Liver (tissue), 9 donors: ENCODE measurements around the gene EGFR. TPM values are rescaled to one million over a fixed set of nuclear protein-coding genes. Genes with fewer than 3 reads are reported as not detected.

Experiments used
- DNase-seq: peaks from one replicate; pipeline ENCODE4 v3.0.0-alpha.2; 2017; ENCODE audit warnings: low spot score
- H3K27ac ChIP-seq, 2 donors: one replicate each; pipeline ENCODE4 v1.7.0; 2013; ENCODE audit warnings: inconsistent platforms in 2 of 2, low read length in 2 of 2, control low read depth in 1 of 2, low read depth in 1 of 2, mild to moderate bottlenecking in 1 of 2
- H3K27me3 ChIP-seq, 4 donors: one replicate each; pipeline versions ENCODE4 v1.6.1 to v1.7.0; 2013; ENCODE audit warnings: low read length in 3 of 4, inconsistent platforms in 1 of 4, mild to moderate bottlenecking in 1 of 4, moderate library complexity in 1 of 4; ENCODE audit not compliant: control insufficient read depth in 4 of 4, insufficient read depth in 4 of 4
- H3K36me3 ChIP-seq, 4 donors: one replicate each; pipeline versions ENCODE4 v1.6.1 to v1.7.0; 2013; ENCODE audit warnings: low read length in 3 of 4, mild to moderate bottlenecking in 3 of 4, low read depth in 1 of 4, moderate library complexity in 1 of 4; ENCODE audit not compliant: control insufficient read depth in 4 of 4, insufficient read depth in 3 of 4
- H3K4me1 ChIP-seq, 4 donors: one replicate each; pipeline versions ENCODE4 v1.6.1 to v1.7.0; 2013; ENCODE audit warnings: low read length in 3 of 4, mild to moderate bottlenecking in 3 of 4, moderate library complexity in 1 of 4; ENCODE audit not compliant: control insufficient read depth in 4 of 4, insufficient read depth in 4 of 4
- H3K4me3 ChIP-seq, 3 donors: one replicate each; pipeline versions ENCODE4 v1.6.1 to v1.7.0; 2013; ENCODE audit warnings: low read length in 3 of 3, control low read depth in 1 of 3, low read depth in 1 of 3, mild to moderate bottlenecking in 1 of 3
- H3K9ac ChIP-seq, 2 donors: one replicate each; pipeline ENCODE4 v1.7.0; 2013; ENCODE audit warnings: low read length in 2 of 2, mild to moderate bottlenecking in 2 of 2, moderate library complexity in 2 of 2, control low read depth in 1 of 2, low read depth in 1 of 2
- H3K9me3 ChIP-seq, 4 donors: one replicate each; pipeline versions ENCODE4 v1.6.1 to v1.7.0; 2013; ENCODE audit warnings: low read length in 3 of 4; ENCODE audit not compliant: control insufficient read depth in 4 of 4
- ATF3 ChIP-seq: IDR thresholded peaks from 2 replicates; pipeline ENCODE4 v1.6.1; 2016; ENCODE audit warnings: antibody characterized with exemption
- CTCF ChIP-seq: fragments of 150-350 bp; IDR thresholded peaks from 2 replicates; pipeline ENCODE4 v1.5.1; 2017; ENCODE audit warnings: improper control_type of control experiment, low read depth, low read length; ENCODE audit not compliant: missing input control
- EGR1 ChIP-seq, 2 donors: IDR thresholded peaks; 2 replicates each; pipeline ENCODE4 v1.6.1; 2016 to 2018; ENCODE audit warnings: antibody characterized with exemption in 2 of 2, low read depth in 2 of 2
- FOXA1 ChIP-seq: IDR thresholded peaks from 2 replicates; pipeline ENCODE4 v1.6.1; 2016; ENCODE audit warnings: antibody characterized with exemption
- FOXA2 ChIP-seq: IDR thresholded peaks from 2 replicates; pipeline ENCODE4 v1.6.1; 2016; ENCODE audit warnings: antibody characterized with exemption
- GABPA ChIP-seq, 2 donors: IDR thresholded peaks in 1 of 2; conservative IDR thresholded peaks in 1 of 2; 2 replicates each; pipeline ENCODE4 v1.6.1; 2016; ENCODE audit warnings: antibody characterized with exemption in 2 of 2, mild to moderate bottlenecking in 1 of 2, moderate library complexity in 1 of 2
- HNF4A ChIP-seq, 2 donors: conservative IDR thresholded peaks; 2 replicates each; pipeline ENCODE4 v1.6.1; 2016; ENCODE audit warnings: antibody characterized with exemption in 2 of 2, mild to moderate bottlenecking in 2 of 2
- HNF4G ChIP-seq: IDR thresholded peaks from 2 replicates; pipeline ENCODE4 v1.6.1; 2016; ENCODE audit warnings: antibody characterized with exemption
- JUND ChIP-seq, 2 donors: IDR thresholded peaks; 2 replicates each; pipeline ENCODE4 v1.6.1; 2016; ENCODE audit warnings: antibody characterized with exemption in 2 of 2
- MAX ChIP-seq: IDR thresholded peaks from 2 replicates; pipeline ENCODE4 v1.6.1; 2016; ENCODE audit warnings: antibody characterized with exemption
- NR2F2 ChIP-seq: IDR thresholded peaks from 2 replicates; pipeline ENCODE4 v1.6.1; 2016; ENCODE audit warnings: antibody characterized with exemption
- RAD21 ChIP-seq, 2 donors: IDR thresholded peaks; 2 replicates each; pipeline ENCODE4 v1.6.1; 2016; ENCODE audit warnings: antibody characterized with exemption in 2 of 2, mild to moderate bottlenecking in 2 of 2
- REST ChIP-seq: IDR thresholded peaks from 2 replicates; pipeline ENCODE4 v1.6.1; 2016; ENCODE audit warnings: antibody characterized with exemption, mild to moderate bottlenecking
- RXRA ChIP-seq, 2 donors: IDR thresholded peaks; 2 replicates each; pipeline ENCODE4 v1.6.1; 2017 to 2018; ENCODE audit warnings: antibody characterized with exemption in 2 of 2, mild to moderate bottlenecking in 1 of 2
- SP1 ChIP-seq: IDR thresholded peaks from 2 replicates; pipeline ENCODE4 v1.6.1; 2018; ENCODE audit warnings: antibody characterized with exemption, mild to moderate bottlenecking
- TAF1 ChIP-seq: conservative IDR thresholded peaks from 2 replicates; pipeline ENCODE4 v1.6.1; 2016; ENCODE audit warnings: antibody characterized with exemption, mild to moderate bottlenecking
- YY1 ChIP-seq: IDR thresholded peaks from 2 replicates; pipeline ENCODE4 v1.6.1; 2016; ENCODE audit warnings: antibody characterized with exemption, mild to moderate bottlenecking
- WGBS: extraction: QIAGEN DNeasy Blood & Tissue Kit; methylation state at CpG from one replicate; pipeline ENCODE4 v1.1.7; 2013; 5-methylcytosine and 5-hydroxymethylcytosine counted together
- polyA plus RNA-seq, 2 donors: library from polyadenylated mRNA; stranded (reverse) in 1 of 2; unstranded in 1 of 2; fragments of 200-250 nt in 1 of 2; fragments of >200 nt in 1 of 2; fragmentation: Nextera tagmentation in 1 of 2; extraction: Ambion mirVana in 1 of 2; gene quantifications; one replicate each; pipeline versions ENCODE4 v1.2.1 to v1.2.3, GENCODE V29; 2013 to 2015
- total RNA-seq, 2 donors: library from RNA; depleted of rRNA; stranded (reverse); fragments of >200 nt; gene quantifications; one replicate each; pipeline ENCODE4 v1.2.3, GENCODE V29; 2014
- donor health status: healthy.
- donor health status: healthy.
- donor health status: healthy.
- donor health status: healthy.
- donor health status: healthy.

EGFR gene
- total and polyA plus RNA-seq, 4 donors = 22.6 to 37.0 (median 27.7) TPM

GRCh38 chr7:55191926-55192692, 173.3 kb downstream of the EGFR start:
- DNase-seq = peak; percentile 25
- peaks cover 12 to 33% (median 20%) of the 10 kb centered on the region in 4 donors for H3K36me3 ChIP-seq
- H3K4me1 ChIP-seq = peaks cover 0 to 7% (median 4%) of the 10 kb centered on the region in 4 donors
- no peak for TF ChIP-seq YY1
- no peak for TF ChIP-seq SP1
- no peak for TF ChIP-seq FOXA1
- TF ChIP-seq FOXA2 = no peak
- no peak for TF ChIP-seq HNF4G
- no peak for TF ChIP-seq EGR1 (IDR thresholded peaks at IDR 0.05; ENCODE audit: low read depth in 2 of 2)
- no peak for TF ChIP-seq MAX
- TF ChIP-seq HNF4A (conservative IDR thresholded peaks at IDR 0.05) = no peak
- TF ChIP-seq RAD21 (IDR thresholded peaks at IDR 0.05) = no peak
- no peak for TF ChIP-seq ATF3
- TF ChIP-seq REST = no peak
- TF ChIP-seq NR2F2 = no peak
- no peak for TF ChIP-seq CTCF
- no peak for TF ChIP-seq GABPA (IDR thresholded peaks at IDR 0.05 in 1 of 2, conservative IDR thresholded peaks at IDR 0.05 in 1 of 2)
- TF ChIP-seq JUND (IDR thresholded peaks at IDR 0.05) = no peak
- no peak for TF ChIP-seq TAF1
- no peak for TF ChIP-seq RXRA (IDR thresholded peaks at IDR 0.05)
- WGBS = 94% methylated on average over 17 of the region's 17 CpGs
- no peaks in the 10 kb centered on the region for H3K9me3 ChIP-seq
- H3K9ac ChIP-seq = no peak overlapping the region
- no peak overlapping the region for H3K27ac ChIP-seq
- H3K4me3 ChIP-seq = no peak overlapping the region
- no peaks in the 10 kb centered on the region for H3K27me3 ChIP-seq

GRCh38 chr7:55192723-55193122, 173.9 kb downstream of the EGFR start:
- Histone ChIP-seq H3K4me1 (peaks cover 0 to 5% (median 3%) of the 10 kb centered on the region in 4 donors), H3K27ac (no peak overlapping the region), H3K36me3 (peaks cover 12 to 33% (median 21%) of the 10 kb centered on the region in 4 donors), H3K27me3 (no peaks in the 10 kb centered on the region), H3K4me3 (no peak overlapping the region), H3K9ac (no peak overlapping the region), H3K9me3 (no peaks in the 10 kb centered on the region)
- TF ChIP-seq HNF4G (no peak), FOXA2 (no peak), HNF4A (conservative IDR thresholded peaks at IDR 0.05) (no peak), ATF3 (no peak), RAD21 (IDR thresholded peaks at IDR 0.05) (no peak), TAF1 (no peak)
- 57% methylated on average over 7 of the region's 7 CpGs for WGBS
- DNase-seq = peak; percentile 25
